NCI-H1105 treated with DMSO at 0.1 percent for 48 hours (cell line): Measurements from ENCODE around the gene DDX27.

Experiments used
- DNase-seq: peaks from one replicate; lab custom pipeline; 2025; lab: John Stamatoyannopoulos, UW

DDX27 gene

DNA sequence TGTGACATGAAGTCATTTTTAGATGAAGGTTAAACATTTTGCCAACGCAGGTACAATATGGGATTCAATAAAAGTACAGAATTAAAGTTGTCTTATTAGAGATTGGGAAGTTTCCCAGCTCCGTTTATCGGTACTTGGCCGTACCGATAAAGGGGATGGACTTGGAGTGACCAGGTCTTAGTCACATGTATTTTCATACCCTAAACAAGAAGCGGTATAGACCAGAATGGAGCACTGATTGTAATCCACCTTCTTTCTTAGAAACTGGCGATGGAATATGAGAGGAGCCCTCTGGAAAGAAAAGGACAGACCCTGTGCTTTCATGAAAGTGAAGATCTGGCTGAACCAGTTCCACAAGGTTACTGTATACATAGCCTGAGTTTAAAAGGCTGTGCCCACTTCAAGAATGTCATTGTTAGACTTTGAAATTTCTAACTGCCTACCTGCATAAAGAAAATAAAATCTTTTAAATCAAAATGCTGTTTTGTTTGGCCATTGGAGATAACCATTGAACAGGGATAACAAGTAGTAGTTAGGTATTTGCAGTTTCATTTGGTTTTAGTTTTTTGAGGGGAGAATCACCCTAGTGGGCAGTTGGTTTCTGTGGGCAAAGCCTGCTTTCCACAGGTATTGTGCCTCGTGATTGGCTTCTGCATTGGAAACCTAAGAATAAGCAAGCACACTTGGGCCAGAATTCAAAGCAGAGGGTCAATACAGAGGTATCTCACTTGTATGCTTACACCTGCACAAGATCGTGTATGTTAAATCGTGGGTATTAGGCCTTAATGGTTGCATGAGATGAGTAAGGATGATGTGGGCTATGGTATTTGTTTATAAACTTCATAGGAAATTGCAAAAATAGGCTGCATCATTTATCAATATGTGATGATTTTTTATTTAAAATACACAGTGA, 69.8 kb downstream of the DDX27 start:
- no peak for DNase-seq

DNA sequence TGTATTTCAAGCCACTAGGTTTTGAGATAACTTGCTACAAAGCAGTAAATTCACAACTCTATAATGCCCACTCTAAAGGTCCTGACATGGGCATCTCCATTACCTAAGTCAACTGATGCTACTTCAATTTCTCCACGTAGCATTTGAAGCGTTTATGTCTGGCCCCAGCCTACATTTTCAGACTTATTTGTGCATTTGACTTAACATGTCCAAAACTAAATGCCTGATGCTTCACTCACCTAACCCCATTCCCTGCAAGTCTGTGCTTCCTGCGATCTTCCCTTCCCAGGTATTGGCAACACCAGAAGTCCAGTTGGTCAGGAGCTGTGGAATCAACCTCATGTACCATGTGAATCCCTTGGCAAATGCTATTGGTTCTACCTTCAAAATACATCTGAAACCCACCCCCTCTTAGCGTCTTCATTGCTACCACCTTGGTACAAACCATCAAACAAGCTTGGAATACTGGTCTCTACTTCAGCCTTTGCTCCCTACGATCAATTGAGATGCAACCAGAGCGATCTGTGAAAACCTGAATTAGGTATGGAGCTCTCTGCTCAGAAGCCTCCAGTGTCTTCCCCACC, 71.5 kb downstream of the DDX27 start:
- DNase-seq: no peak

DNA sequence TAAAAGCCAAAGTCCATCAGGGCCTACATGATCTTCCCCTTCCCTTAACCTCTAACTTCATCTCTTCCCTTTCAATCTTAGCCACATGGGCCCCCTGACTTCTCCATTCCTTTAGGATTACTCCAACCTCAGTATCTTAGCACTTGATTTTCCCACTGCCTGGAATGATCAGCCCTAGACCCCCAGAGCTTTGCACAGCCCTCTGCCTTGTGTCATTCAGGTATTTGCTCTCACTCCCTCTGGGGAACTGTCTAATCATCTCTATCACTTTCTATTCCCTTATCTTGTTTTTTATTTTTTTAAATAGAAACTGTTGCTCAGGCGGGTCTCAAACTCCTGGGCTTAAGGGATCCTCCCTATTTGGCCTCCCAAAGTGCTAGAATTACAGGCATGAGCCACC, 72.0 kb downstream of the DDX27 start:
- DNase-seq: no peak

DNA sequence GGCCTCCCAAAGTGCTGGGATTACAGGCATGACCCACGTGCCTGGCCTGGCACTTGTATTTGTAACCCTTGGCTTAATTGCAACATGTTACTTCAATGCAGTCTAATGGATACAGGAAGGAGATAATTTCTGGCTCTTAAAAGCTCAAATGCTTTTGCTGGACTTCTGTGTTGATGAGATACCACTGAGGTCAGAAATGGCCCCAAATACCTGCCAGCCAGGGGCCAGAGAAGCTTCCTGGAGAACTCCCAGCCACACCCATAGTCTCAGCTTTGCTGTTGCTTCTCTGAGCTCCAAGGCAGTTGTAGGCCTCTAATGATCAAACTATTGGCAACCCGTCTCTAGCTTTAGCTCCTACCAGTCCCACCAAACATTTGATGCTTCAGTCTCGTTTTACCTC, 72.8 kb downstream of the DDX27 start:
- no peak for DNase-seq

DNA sequence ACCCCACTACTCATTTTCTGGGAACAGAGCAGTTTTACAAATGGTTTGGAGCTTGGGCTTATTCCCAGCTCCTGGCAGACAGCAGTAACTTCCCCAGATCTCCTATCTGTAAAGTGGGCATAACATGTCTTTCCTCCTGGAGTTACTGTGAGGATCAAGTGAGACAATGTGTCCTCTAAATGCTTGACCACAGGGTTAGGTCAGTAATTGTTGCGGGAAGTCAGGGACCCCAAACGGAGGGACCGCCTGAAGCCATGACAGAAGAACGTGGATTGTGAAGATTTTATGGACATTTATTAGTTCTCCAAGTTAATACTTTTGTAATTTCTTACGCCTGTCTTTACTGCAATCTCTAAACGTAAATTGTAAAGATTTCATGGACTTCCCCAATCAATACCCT, 73.9 kb downstream of the DDX27 start:
- no peak for DNase-seq
